ENCODE data around the gene KDM6B.

The KDM6B gene

DNA sequence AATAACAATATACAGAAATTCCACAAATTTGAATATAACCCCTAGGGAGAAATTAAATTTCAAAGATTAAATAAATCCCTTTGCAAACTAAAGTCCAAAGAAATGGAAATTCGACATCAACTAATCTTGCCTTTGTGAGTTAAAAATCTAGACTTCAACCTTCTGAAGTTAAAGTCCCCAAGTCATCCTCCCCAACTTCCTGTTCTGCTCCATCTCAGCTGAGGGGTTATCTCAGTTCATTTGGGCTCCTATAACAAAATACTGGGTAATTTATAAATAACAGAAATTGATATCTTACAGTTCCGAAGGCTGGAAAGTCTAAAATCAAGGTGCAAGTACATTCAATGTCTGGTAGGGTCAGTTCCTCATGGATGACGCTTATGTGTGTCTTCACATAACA is 22.8 kb upstream of the KDM6B start:
- H3K4me3 ChIP-seq (replicated peaks; ENCODE audit: insufficient read depth, low read length), result no peak overlapping the region

DNA sequence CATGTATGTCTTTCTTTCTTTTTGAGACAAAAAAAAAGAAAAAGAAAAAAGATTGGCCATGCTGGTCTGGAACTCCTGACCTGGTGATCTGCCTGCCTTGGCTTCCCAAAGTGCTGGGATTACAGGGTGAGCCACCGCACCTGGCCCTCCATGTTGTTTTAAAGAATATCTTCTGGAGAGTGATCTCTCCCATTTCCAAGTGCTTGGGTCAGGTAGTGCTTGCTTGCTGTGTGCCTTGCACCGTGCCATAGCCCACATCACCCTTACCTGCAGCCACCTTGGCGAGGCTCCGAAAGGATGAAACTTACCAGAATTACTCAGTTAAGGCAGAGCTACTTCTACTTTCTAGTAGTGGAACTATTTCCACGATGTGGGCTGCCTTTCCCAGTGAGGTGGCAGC is 19.0 kb upstream of the KDM6B start:
- H3K4me3 ChIP-seq (replicated peaks; ENCODE audit: insufficient read depth, low read length), result no peak overlapping the region
- no peak for TF ChIP-seq SPI1 (IDR thresholded peaks at IDR 0.05; ENCODE audit: borderline replicate concordance, low read depth)
- TF ChIP-seq, protein P1, sequence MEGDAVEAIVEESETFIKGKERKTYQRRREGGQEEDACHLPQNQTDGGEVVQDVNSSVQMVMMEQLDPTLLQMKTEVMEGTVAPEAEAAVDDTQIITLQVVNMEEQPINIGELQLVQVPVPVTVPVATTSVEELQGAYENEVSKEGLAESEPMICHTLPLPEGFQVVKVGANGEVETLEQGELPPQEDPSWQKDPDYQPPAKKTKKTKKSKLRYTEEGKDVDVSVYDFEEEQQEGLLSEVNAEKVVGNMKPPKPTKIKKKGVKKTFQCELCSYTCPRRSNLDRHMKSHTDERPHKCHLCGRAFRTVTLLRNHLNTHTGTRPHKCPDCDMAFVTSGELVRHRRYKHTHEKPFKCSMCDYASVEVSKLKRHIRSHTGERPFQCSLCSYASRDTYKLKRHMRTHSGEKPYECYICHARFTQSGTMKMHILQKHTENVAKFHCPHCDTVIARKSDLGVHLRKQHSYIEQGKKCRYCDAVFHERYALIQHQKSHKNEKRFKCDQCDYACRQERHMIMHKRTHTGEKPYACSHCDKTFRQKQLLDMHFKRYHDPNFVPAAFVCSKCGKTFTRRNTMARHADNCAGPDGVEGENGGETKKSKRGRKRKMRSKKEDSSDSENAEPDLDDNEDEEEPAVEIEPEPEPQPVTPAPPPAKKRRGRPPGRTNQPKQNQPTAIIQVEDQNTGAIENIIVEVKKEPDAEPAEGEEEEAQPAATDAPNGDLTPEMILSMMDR (IDR thresholded peaks at IDR 0.05; ENCODE audit: insufficient read depth, low read length), result no peak
- no peak for TF ChIP-seq REST (IDR thresholded peaks at IDR 0.05; ENCODE audit: insufficient replicate concordance, low read depth)
- TF ChIP-seq GABPA (IDR thresholded peaks at IDR 0.05; ENCODE audit: low read depth), result no peak
- TF ChIP-seq POLR2AphosphoS5 (IDR thresholded peaks at IDR 0.05; ENCODE audit: low read depth), result no peak
- no peaks in the 10 kb centered on the region for H3K27me3 ChIP-seq (ENCODE audit: insufficient read depth, poor library complexity, severe bottlenecking)
- no peak for DNase-seq (ENCODE audit: low read depth in 1 of 2, low spot score in 1 of 2)
- no peak overlapping the region for H3K27ac ChIP-seq (replicated peaks)

More for the DNA sequence above, 22.8 kb upstream of the KDM6B start:
- H3K27me3 ChIP-seq (ENCODE audit: insufficient read depth, poor library complexity, severe bottlenecking), result no peaks in the 10 kb centered on the region
- TF ChIP-seq GABPA (IDR thresholded peaks at IDR 0.05; ENCODE audit: low read depth) (no peak), REST (IDR thresholded peaks at IDR 0.05; ENCODE audit: insufficient replicate concordance, low read depth) (no peak), SPI1 (IDR thresholded peaks at IDR 0.05; ENCODE audit: borderline replicate concordance, low read depth) (no peak), POLR2AphosphoS5 (IDR thresholded peaks at IDR 0.05; ENCODE audit: low read depth) (no peak)
- TF ChIP-seq, protein P1 (IDR thresholded peaks at IDR 0.05; ENCODE audit: insufficient read depth, low read length), result no peak
- no peak overlapping the region for H3K27ac ChIP-seq (replicated peaks)
- no peak for DNase-seq (ENCODE audit: low read depth in 1 of 2, low spot score in 1 of 2)

GRCh38 chr17:7816926-7817642 is 16.9 kb upstream of the KDM6B start:
- TF ChIP-seq REST (IDR thresholded peaks at IDR 0.05; ENCODE audit: insufficient replicate concordance, low read depth), result no peak
- TF ChIP-seq SPI1 (IDR thresholded peaks at IDR 0.05; ENCODE audit: borderline replicate concordance, low read depth), result no peak
- TF ChIP-seq, protein P1 (IDR thresholded peaks at IDR 0.05; ENCODE audit: insufficient read depth, low read length), result no peak
- TF ChIP-seq POLR2AphosphoS5 (IDR thresholded peaks at IDR 0.05; ENCODE audit: low read depth), result no peak
- no peak for TF ChIP-seq GABPA (IDR thresholded peaks at IDR 0.05; ENCODE audit: low read depth)
- no peak for DNase-seq (ENCODE audit: low read depth in 1 of 2, low spot score in 1 of 2)

More at GRCh38 chr17:7816926-7817642, 16.9 kb upstream of the KDM6B start:
- Histone ChIP-seq H3K27ac (replicated peaks) (no peak overlapping the region), H3K27me3 (ENCODE audit: insufficient read depth, poor library complexity, severe bottlenecking) (no peaks in the 10 kb centered on the region), H3K4me3 (replicated peaks; ENCODE audit: insufficient read depth, low read length) (no peak overlapping the region)
